VCaP (cell line): ENCODE measurements around the gene FAM117A.
A peak's percentile ranks its signal among the peaks of the same experiment; 100 is the strongest.

Source experiments
- H3K27ac ChIP-seq: fragments of 450-650 bp; 2 replicates; pipeline ENCODE4 v1.5.1; 2017
- TF ChIP-seq, protein P1 (sequence below): fragments of 450-650 bp; conservative IDR thresholded peaks from 2 replicates; pipeline ENCODE4 v1.5.1; 2017; ENCODE audit warnings: mild to moderate bottlenecking, moderate library complexity

Gene FAM117A

DNA sequence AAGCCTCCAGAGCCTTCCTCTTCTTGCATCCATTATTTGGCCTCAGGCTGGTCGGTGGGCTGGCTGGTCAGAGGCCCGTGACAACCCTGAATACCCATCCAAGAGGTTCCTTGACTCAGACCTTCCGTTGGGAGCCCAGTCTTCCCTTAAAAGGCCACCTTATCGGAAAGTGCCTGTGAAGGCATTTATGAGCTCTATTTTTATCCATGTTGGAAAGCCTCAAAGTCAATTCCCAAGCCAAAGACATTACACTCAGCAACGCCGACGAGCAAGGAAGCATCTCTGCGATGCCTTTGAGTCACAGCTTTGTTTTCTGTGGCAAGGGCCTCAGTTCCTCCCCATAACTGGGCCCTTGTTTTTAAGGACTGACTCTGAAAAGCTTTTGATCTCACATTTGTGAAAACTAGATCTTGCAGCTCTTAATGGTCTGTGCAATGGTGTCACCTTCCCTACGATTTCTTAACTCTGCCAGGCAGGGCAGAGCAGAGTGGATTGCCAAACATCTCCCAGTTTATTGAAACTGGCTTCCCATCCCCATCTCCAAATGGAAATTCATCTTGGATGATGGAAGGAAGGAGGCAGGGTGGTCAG is 72.8 kb downstream of the FAM117A start:
- TF ChIP-seq, protein P1, sequence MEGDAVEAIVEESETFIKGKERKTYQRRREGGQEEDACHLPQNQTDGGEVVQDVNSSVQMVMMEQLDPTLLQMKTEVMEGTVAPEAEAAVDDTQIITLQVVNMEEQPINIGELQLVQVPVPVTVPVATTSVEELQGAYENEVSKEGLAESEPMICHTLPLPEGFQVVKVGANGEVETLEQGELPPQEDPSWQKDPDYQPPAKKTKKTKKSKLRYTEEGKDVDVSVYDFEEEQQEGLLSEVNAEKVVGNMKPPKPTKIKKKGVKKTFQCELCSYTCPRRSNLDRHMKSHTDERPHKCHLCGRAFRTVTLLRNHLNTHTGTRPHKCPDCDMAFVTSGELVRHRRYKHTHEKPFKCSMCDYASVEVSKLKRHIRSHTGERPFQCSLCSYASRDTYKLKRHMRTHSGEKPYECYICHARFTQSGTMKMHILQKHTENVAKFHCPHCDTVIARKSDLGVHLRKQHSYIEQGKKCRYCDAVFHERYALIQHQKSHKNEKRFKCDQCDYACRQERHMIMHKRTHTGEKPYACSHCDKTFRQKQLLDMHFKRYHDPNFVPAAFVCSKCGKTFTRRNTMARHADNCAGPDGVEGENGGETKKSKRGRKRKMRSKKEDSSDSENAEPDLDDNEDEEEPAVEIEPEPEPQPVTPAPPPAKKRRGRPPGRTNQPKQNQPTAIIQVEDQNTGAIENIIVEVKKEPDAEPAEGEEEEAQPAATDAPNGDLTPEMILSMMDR: no peak
- H3K27ac ChIP-seq: no peak overlapping the region

DNA sequence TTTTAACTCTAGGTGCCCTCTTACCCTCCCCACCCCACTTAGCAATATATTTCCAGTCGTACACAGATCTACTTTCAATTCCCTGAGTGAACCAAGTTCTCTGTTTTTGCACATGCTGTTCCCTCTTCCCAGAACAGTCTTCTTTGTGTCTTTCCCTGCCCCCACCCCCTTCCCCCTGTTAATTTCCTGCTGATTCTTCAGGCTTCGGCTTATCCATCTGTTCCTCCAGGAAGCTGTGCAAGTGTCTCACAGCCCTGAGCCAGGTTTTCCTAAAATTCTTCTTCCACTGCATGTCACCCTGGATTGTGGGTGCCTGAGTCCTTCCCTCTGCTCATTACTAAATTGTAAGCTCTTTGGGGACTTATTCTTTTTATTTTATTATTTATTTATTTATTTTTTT is 73.7 kb downstream of the FAM117A start:
- TF ChIP-seq, protein P1: no peak
- no peak overlapping the region for H3K27ac ChIP-seq

DNA sequence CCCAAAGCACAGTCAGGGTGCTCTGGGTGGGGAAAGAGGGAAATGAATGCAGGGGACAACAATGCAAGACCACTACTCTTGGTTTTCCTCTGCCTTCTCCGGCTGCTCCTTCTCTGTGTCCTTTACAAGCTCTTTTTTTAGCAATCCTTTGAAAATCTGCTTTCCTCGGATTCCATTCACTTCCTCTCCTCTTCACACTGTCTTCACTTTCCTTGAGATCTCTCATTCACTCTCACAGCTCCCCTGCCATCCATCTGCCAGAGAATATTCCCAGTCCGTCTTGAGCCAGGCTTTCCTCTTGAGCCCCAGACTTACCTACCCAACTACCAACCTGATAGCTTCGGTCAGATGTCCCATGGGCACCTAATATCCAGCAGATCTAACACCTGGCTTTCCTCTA is 75.1 kb downstream of the FAM117A start:
- peak overlapping the region; percentile 74 for H3K27ac ChIP-seq
- TF ChIP-seq, protein P1: no peak

DNA sequence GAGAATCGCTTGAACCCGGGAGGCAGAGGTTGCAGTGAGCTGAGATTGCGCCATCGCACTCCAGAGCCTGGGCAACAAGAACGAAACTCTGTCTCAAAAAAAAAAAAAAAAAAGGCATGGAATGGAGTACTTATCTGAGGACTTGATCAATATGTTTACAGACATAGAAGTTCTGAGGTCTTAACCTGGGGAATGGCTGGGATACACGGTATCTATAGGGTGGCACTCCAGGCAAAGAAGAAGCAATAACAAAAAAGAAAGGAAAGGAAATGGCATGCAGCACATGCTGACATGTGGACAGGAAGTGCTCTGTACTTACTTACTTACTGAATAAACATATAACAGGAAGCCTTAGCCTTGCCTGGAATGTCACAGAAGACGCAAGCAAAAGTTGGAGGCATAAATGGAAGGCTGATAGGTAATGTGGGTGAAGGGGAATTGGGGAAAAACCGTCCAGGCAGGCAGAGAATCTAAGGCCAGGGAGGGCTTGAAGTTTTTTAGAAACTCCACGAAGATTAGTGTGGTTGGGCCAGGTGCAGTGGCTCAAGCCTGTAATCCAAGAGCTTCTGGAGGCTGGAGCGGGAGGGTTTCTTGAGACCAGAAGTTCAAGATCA is 75.9 kb downstream of the FAM117A start:
- TF ChIP-seq, protein P1: no peak
- peak overlapping the region; percentile 74 for H3K27ac ChIP-seq

DNA sequence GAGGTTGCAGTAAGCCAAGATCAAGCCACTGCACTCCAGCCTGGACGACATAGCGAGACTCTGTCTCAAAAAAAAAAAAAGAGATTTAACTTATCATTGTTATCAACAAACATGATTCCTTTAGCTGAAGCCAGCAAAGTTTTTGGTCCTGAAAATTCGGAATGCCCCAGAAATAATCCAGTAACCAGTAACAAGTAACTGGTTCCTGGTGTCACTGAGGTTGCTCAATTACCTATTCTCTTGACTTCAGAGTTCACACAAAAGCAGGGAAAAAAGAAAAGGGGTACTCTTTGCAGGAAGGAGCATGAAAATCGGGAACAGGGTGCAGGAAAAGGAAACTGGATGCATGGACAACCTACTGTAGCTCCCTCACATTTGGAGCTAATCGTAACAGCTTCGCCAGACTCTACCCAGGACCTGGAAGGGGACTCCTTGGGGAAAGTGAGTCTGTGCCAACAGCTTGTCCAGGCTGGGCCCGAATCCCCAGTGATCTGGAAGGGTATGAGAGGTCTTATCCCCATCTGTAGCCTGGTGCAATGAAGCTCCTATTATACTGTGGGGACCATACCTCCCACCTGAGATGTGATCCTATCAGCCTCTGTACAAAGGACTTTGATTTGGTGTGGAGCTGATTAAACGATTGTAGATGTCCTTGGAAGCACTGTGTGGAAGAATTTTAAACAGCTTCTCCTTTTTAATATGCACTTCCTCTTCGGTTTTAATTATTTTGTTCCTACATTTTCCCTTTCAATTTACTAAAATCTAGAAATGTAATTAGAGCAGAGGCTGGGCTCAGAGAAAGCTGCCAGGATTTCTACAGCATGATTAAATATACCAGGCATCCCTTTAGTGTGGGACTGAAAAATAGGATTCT is 82.6 kb downstream of the FAM117A start:
- TF ChIP-seq, protein P1: no peak
- no peak overlapping the region for H3K27ac ChIP-seq

DNA sequence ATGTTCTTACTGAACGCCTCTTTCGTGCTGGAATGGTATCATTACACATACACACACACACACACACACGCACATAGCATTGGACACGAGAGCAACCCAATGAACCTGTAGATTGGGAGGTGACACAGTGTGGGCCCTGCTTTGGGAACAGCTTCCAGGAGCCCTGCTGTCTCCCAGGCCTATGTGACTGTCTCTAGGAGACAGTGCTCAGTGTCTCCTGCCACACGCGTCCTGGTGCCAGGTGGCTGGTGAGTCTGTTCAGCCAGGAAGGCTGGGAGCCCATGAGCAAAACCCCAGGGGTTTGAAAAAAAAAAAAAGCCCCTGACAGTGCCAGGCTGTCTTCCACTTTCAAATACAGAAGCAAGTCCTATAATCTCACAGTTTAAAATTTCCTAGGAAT is 83.6 kb downstream of the FAM117A start:
- H3K27ac ChIP-seq: no peak overlapping the region
- TF ChIP-seq, protein P1: no peak
